Kasumi-1 (cell line): Measurements from ENCODE around the gene RNASE8.

Source experiments
- DNase-seq, 2 experiments: peaks; one replicate each; lab custom pipeline; 2025; lab: John Stamatoyannopoulos, UW

The RNASE8 gene

DNA sequence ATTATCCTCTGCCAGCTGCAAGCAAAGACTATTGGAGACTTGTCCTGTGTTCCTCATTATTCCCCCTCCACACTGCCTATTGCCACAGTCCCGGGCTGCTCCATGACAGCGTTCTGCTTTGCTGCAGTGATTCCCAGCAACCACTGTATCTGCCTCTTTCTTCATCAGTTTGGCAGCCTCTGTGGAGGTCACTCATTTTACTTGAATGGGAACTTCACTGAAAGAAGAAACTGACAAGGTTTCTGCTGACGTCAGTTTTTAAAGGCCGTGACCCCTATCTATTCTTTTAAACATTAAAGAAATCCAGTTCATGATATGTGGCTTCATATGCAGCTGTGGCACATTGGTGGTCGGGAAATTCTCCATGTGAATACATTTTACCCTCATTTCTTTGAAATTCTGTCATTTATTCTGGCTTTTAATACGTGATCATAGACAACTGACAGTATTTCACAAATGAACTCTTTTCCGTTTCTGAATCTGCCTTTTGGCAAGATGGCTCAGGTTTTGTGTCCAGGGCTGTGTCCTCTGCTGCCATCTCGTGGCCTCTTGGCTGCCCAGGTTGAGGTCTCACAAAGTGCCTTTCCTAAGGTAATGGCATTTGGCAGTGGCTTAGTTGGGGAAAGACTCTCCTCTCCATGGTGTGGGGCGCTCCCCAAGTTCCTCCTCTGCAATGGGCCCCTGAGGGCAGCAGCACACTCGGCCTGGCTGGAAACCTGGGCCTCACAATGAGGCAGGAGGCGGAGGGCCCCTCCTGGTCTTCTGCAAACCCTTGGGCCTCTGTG, 49.1 kb downstream of the RNASE8 start:
- peak; percentile 72 to 79 for DNase-seq

DNA sequence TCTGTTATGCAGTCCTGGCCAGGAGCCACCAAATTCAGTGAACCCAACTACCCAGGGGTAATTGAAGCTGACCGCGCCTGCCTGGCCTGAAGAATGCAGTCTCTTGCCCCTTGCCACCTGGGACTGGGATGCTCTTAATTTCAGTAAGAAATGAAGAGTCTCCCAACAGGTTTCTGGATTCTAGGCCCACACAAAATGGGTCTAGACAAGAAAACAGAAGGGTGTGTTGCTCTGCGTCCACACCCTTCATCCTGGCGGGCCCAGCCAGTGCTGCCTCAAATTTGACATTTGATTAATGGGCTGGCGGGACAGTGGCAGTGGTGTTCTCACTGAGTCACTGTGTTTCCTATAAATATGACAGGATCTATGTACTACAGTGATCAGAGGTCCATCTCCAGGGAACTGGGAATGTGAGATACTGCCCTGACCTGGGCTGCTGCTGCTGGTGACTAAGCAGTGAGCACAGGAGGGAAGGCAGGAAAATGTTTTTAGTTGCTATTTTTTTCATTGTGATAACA, 49.7 kb downstream of the RNASE8 start:
- no peak for DNase-seq
